ENCODE results near the gene SH2D4B.
"Not testable (repeated sequence)": the region's sequence is repeated elsewhere in the genome, so short reads cannot be mapped to it uniquely, and the experiment has no call there.

Gene SH2D4B

GRCh38 chr10:80543319-80543672, 5.6 kb downstream of the SH2D4B start:
- not testable (repeated sequence) for DNase-seq (ENCODE audit: low spot score)

GRCh38 chr10:80544316-80544953, 6.7 kb downstream of the SH2D4B start:
- DNase-seq (ENCODE audit: low spot score), result no peak

- no peak for DNase-seq (ENCODE audit: low spot score)
Measured at GRCh38 chr10:80545258-80545881, 7.7 kb downstream of the SH2D4B start.

- peak; percentile 50 for DNase-seq (ENCODE audit: low spot score)
Measured at GRCh38 chr10:80552151-80552646, 14.5 kb downstream of the SH2D4B start.

- no peak for DNase-seq (ENCODE audit: low spot score)
Measured at GRCh38 chr10:80553436-80553835, 15.7 kb downstream of the SH2D4B start.

- DNase-seq (ENCODE audit: low spot score), result no peak
Measured at GRCh38 chr10:80554050-80554449, 16.3 kb downstream of the SH2D4B start.

- DNase-seq (ENCODE audit: low spot score), result no peak
Measured at GRCh38 chr10:80555415-80555814, 17.7 kb downstream of the SH2D4B start.

GRCh38 chr10:80561950-80562349, 24.2 kb downstream of the SH2D4B start:
- no peak for DNase-seq (ENCODE audit: low spot score)

- DNase-seq (ENCODE audit: low spot score), result no peak
Measured at GRCh38 chr10:80567292-80567691, 29.6 kb downstream of the SH2D4B start.

- DNase-seq (ENCODE audit: low spot score), result no peak
Measured at GRCh38 chr10:80569131-80569895, 31.6 kb downstream of the SH2D4B start.

GRCh38 chr10:80571352-80571751, 33.6 kb downstream of the SH2D4B start:
- no peak for DNase-seq (ENCODE audit: low spot score)

- DNase-seq (ENCODE audit: low spot score), result no peak
Measured at GRCh38 chr10:80579181-80579763, 41.6 kb downstream of the SH2D4B start.

- no peak for DNase-seq (ENCODE audit: low spot score)
Measured at GRCh38 chr10:80579849-80580637, 42.3 kb downstream of the SH2D4B start.

GRCh38 chr10:80580638-80581468, 43.2 kb downstream of the SH2D4B start:
- DNase-seq (ENCODE audit: low spot score), result no peak

- no peak for DNase-seq (ENCODE audit: low spot score)
Measured at GRCh38 chr10:80581469-80581835, 43.8 kb downstream of the SH2D4B start.

- no peak for DNase-seq (ENCODE audit: low spot score)
Measured at GRCh38 chr10:80582286-80582960, 44.7 kb downstream of the SH2D4B start.

GRCh38 chr10:80583685-80584084, 46.0 kb downstream of the SH2D4B start:
- no peak for DNase-seq (ENCODE audit: low spot score)

- DNase-seq (ENCODE audit: low spot score), result no peak
Measured at GRCh38 chr10:80585812-80586211, 48.1 kb downstream of the SH2D4B start.

GRCh38 chr10:80588546-80588945, 50.8 kb downstream of the SH2D4B start:
- no peak for DNase-seq (ENCODE audit: low spot score)

- DNase-seq (ENCODE audit: low spot score), result no peak
Measured at GRCh38 chr10:80589726-80590373, 52.1 kb downstream of the SH2D4B start.

All from HuH-7.5 (cell line).